ENCODE data around the gene KIF1B. TPM values are rescaled to one million over a fixed set of nuclear protein-coding genes. Genes with fewer than 3 reads are reported as not detected.
"Not testable (repeated sequence)": the region's sequence is repeated elsewhere in the genome, so short reads cannot be mapped to it uniquely, and the experiment has no call there.

KIF1B gene
- total RNA-seq, 1 donor from 2014 or later = 70.4 TPM

- DNase-seq (ENCODE audit: low spot score); intact Hi-C loops (cut with DNase I); ATAC-seq: not testable (repeated sequence)
Observed at GRCh38 chr1:10220657-10221056, 10.3 kb downstream of the KIF1B start.

- intact Hi-C loops (cut with DNase I) = no loop called here
- no peak for ATAC-seq
- DNase-seq (ENCODE audit: low spot score) = no peak
Observed at GRCh38 chr1:10225573-10225972, 15.2 kb downstream of the KIF1B start.

GRCh38 chr1:10228528-10228927 lies 18.2 kb downstream of the KIF1B start:
- intact Hi-C loops (cut with DNase I) = no loop called here
- ATAC-seq = no peak

GRCh38 chr1:10229903-10230302 lies 19.5 kb downstream of the KIF1B start:
- intact Hi-C loops (cut with DNase I) = no loop called here
- ATAC-seq = no peak
- no peak for DNase-seq (ENCODE audit: low spot score)

More at GRCh38 chr1:10228528-10228927, 18.2 kb downstream of the KIF1B start:
- DNase-seq (ENCODE audit: low spot score) = no peak

- ATAC-seq (peak; percentile 52), DNase-seq (ENCODE audit: low spot score) (no peak)
- intact Hi-C loops (cut with DNase I) = no loop called here
Observed at GRCh38 chr1:10232163-10232562, 21.8 kb downstream of the KIF1B start.

GRCh38 chr1:10236405-10237156 lies 26.2 kb downstream of the KIF1B start:
- ATAC-seq (no peak), DNase-seq (ENCODE audit: low spot score) (no peak)
- intact Hi-C loops (cut with DNase I) = no loop called here

- intact Hi-C loops (cut with DNase I) = no loop called here
- ATAC-seq = no peak
Observed at GRCh38 chr1:10237157-10237539, 26.8 kb downstream of the KIF1B start.

GRCh38 chr1:10242135-10242534 lies 31.8 kb downstream of the KIF1B start:
- intact Hi-C loops (cut with DNase I) = no loop called here
- ATAC-seq (no peak), DNase-seq (ENCODE audit: low spot score) (no peak)

More at GRCh38 chr1:10237157-10237539, 26.8 kb downstream of the KIF1B start:
- DNase-seq (ENCODE audit: low spot score) = no peak

GRCh38 chr1:10242811-10243210 lies 32.4 kb downstream of the KIF1B start:
- ATAC-seq = no peak
- intact Hi-C loops (cut with DNase I) = no loop called here
- no peak for DNase-seq (ENCODE audit: low spot score)

GRCh38 chr1:10245674-10246073 lies 35.3 kb downstream of the KIF1B start:
- intact Hi-C loops (cut with DNase I) = no loop called here
- DNase-seq (ENCODE audit: low spot score) = no peak
- no peak for ATAC-seq

- ATAC-seq = no peak
- intact Hi-C loops (cut with DNase I) = no loop called here
- DNase-seq (ENCODE audit: low spot score) = no peak
Observed at GRCh38 chr1:10249808-10250457, 39.6 kb downstream of the KIF1B start.

GRCh38 chr1:10250663-10251062 lies 40.3 kb downstream of the KIF1B start:
- DNase-seq (ENCODE audit: low spot score) = no peak
- ATAC-seq = no peak
- intact Hi-C loops (cut with DNase I) = no loop called here

GRCh38 chr1:10251325-10252108 lies 41.1 kb downstream of the KIF1B start:
- intact Hi-C loops (cut with DNase I); ATAC-seq; DNase-seq (ENCODE audit: low spot score): not testable (repeated sequence)

- intact Hi-C loops (cut with DNase I) = no loop called here
- ATAC-seq (no peak), DNase-seq (ENCODE audit: low spot score) (no peak)
Observed at GRCh38 chr1:10252508-10252907, 42.1 kb downstream of the KIF1B start.

GRCh38 chr1:10253149-10253548 lies 42.8 kb downstream of the KIF1B start:
- ATAC-seq = no peak
- intact Hi-C loops (cut with DNase I) = no loop called here
- no peak for DNase-seq (ENCODE audit: low spot score)

GRCh38 chr1:10253755-10254154 lies 43.4 kb downstream of the KIF1B start:
- intact Hi-C loops (cut with DNase I) = no loop called here
- DNase-seq (ENCODE audit: low spot score) = no peak
- ATAC-seq = peak; percentile 94

- intact Hi-C loops (cut with DNase I) = no loop called here
- DNase-seq (ENCODE audit: low spot score) = no peak
- no peak for ATAC-seq
Observed at GRCh38 chr1:10257851-10258250, 47.5 kb downstream of the KIF1B start.

GRCh38 chr1:10259547-10259946 lies 49.2 kb downstream of the KIF1B start:
- intact Hi-C loops (cut with DNase I); DNase-seq (ENCODE audit: low spot score); ATAC-seq: not testable (repeated sequence)

GRCh38 chr1:10263450-10264082 lies 53.2 kb downstream of the KIF1B start:
- ATAC-seq (no peak), DNase-seq (ENCODE audit: low spot score) (no peak)
- intact Hi-C loops (cut with DNase I) = no loop called here

Data from sciatic nerve (tissue), 2 donors.